Neural cell (in vitro differentiated cells): ENCODE data around the gene GSE1. TPM values are rescaled to one million over a fixed set of nuclear protein-coding genes. Genes with fewer than 3 reads are reported as not detected.

ENCODE experiments used
- H2AFZ ChIP-seq: fragments of 200-600, 300-800 bp; sonication (generic), shearing (Covaris generic); 2 replicates; pipeline ENCODE4 v1.6.0; 2014; ENCODE audit warnings: low read depth, mild to moderate bottlenecking, antibody characterized with exemption, low read length, moderate library complexity
- H3F3A ChIP-seq: fragments of 200-600 bp; shearing (Covaris generic); 2 replicates; pipeline ENCODE4 v1.6.1; 2016; ENCODE audit warnings: mild to moderate bottlenecking, moderate library complexity, mixed read lengths, antibody characterized with exemption, low read length; ENCODE audit not compliant: insufficient read depth, poor library complexity, severe bottlenecking
- H3K27ac ChIP-seq: fragments of 200-600, 300-800 bp; sonication (generic), shearing (Covaris generic); 2 replicates; pipeline ENCODE4 v1.5.1; 2014; ENCODE audit warnings: mild to moderate bottlenecking, low read length, moderate library complexity
- H3K27me3 ChIP-seq: fragments of 300-800, 200-600 bp; sonication (generic), shearing (Covaris generic); 2 replicates; pipeline ENCODE4 v1.6.0; 2014; ENCODE audit warnings: mild to moderate bottlenecking, low read depth, low read length, moderate library complexity; ENCODE audit not compliant: insufficient read depth
- H3K36me3 ChIP-seq: fragments of 300-800, 200-600 bp; sonication (generic), shearing (Covaris generic); 2 replicates; pipeline ENCODE4 v1.5.1; 2014; ENCODE audit warnings: mild to moderate bottlenecking, antibody characterized with exemption, low read length, moderate library complexity; ENCODE audit not compliant: insufficient read depth
- H3K4me2 ChIP-seq: fragments of 300-800, 200-600 bp; sonication (generic), shearing (Covaris generic); 2 replicates; pipeline ENCODE4 v1.6.0; 2014; ENCODE audit warnings: mild to moderate bottlenecking, low read length
- H3K4me3 ChIP-seq: fragments of 300-800, 200-600 bp; sonication (generic), shearing (Covaris generic); 2 replicates; pipeline ENCODE4 v1.5.1; 2014; ENCODE audit warnings: mild to moderate bottlenecking, low read length, moderate library complexity
- H3K79me2 ChIP-seq: fragments of 200-600 bp; shearing (Covaris generic); replicated peaks from 2 replicates; pipeline ENCODE4 v1.6.0; 2014; ENCODE audit warnings: mild to moderate bottlenecking, low read length, moderate library complexity; ENCODE audit not compliant: insufficient read depth
- H3K9ac ChIP-seq: fragments of 300-800, 200-600 bp; sonication (generic), shearing (Covaris generic); 2 replicates; pipeline ENCODE4 v1.6.1; 2016; ENCODE audit warnings: mild to moderate bottlenecking, low read length, mixed read lengths
- H3K9me2 ChIP-seq: fragments of 200-600 bp; shearing (Covaris generic); 2 replicates; pipeline ENCODE4 v1.6.1; 2016; ENCODE audit warnings: mild to moderate bottlenecking, low read length, mixed read lengths; ENCODE audit not compliant: insufficient read depth
- H3K9me3 ChIP-seq: fragments of 200-600, 300-800 bp; sonication (generic), shearing (Covaris generic); 2 replicates; pipeline ENCODE4 v1.6.1; 2016; ENCODE audit warnings: mild to moderate bottlenecking, mixed run types, low read length, moderate library complexity, mixed read lengths
- H4K20me1 ChIP-seq: fragments of 200-600 bp; shearing (Covaris generic); 2 replicates; pipeline ENCODE4 v1.6.1; 2016; ENCODE audit warnings: mild to moderate bottlenecking, mixed run types; ENCODE audit not compliant: insufficient read depth
- EP300 ChIP-seq: fragments of 450-650 bp; conservative IDR thresholded peaks from 2 replicates; pipeline ENCODE4 v1.6.1; 2014; ENCODE audit warnings: antibody characterized with exemption, mild to moderate bottlenecking, moderate library complexity; ENCODE audit not compliant: poor library complexity, severe bottlenecking
- EZH2 ChIP-seq: fragments of 200-600, 300-800 bp; shearing (Covaris generic), sonication (generic); IDR thresholded peaks from 2 replicates; pipeline ENCODE4 v1.6.1; 2014; ENCODE audit warnings: antibody characterized with exemption, low read length, borderline replicate concordance, mild to moderate bottlenecking; ENCODE audit not compliant: insufficient read depth, poor library complexity, severe bottlenecking
- MXI1 ChIP-seq: fragments of 450-650 bp; conservative IDR thresholded peaks from 2 replicates; pipeline ENCODE4 v1.6.1; 2014; ENCODE audit warnings: antibody characterized with exemption, mild to moderate bottlenecking; ENCODE audit not compliant: poor library complexity, severe bottlenecking
- POLR2AphosphoS5 ChIP-seq: IDR thresholded peaks from 2 replicates; pipeline ENCODE4 v1.6.1; 2012
- RAD21 ChIP-seq: fragments of 450-650 bp; conservative IDR thresholded peaks from 2 replicates; pipeline ENCODE4 v1.6.1; 2014; ENCODE audit warnings: antibody characterized with exemption, mild to moderate bottlenecking, moderate library complexity
- SMC3 ChIP-seq: fragments of 450-650 bp; conservative IDR thresholded peaks from 2 replicates; pipeline ENCODE4 v1.6.1; 2014; ENCODE audit warnings: antibody characterized with exemption, mild to moderate bottlenecking, moderate library complexity; ENCODE audit not compliant: poor library complexity
- TAF1 ChIP-seq: IDR thresholded peaks from 2 replicates; pipeline ENCODE4 v1.6.1; 2012; ENCODE audit warnings: low read depth
- polyA plus RNA-seq: library from polyadenylated mRNA; depleted of rRNA; stranded (reverse); fragments of >200 nt; gene quantifications from 2 replicates; pipeline ENCODE4 v1.2.3, GENCODE V29; 2014
- TF ChIP-seq, protein P1 (sequence below): IDR thresholded peaks from 2 replicates; pipeline ENCODE4 v1.6.1; 2012; ENCODE audit warnings: borderline replicate concordance
- TF ChIP-seq, protein P2 (sequence below): fragments of 450-650 bp; IDR thresholded peaks from 2 replicates; pipeline ENCODE4 v1.5.1; 2014; ENCODE audit warnings: antibody characterized with exemption, mild to moderate bottlenecking, moderate library complexity; ENCODE audit not compliant: poor library complexity, severe bottlenecking

Gene GSE1
- polyA plus RNA-seq, 1 donor from 2014 or later, result 35.6 TPM

DNA sequence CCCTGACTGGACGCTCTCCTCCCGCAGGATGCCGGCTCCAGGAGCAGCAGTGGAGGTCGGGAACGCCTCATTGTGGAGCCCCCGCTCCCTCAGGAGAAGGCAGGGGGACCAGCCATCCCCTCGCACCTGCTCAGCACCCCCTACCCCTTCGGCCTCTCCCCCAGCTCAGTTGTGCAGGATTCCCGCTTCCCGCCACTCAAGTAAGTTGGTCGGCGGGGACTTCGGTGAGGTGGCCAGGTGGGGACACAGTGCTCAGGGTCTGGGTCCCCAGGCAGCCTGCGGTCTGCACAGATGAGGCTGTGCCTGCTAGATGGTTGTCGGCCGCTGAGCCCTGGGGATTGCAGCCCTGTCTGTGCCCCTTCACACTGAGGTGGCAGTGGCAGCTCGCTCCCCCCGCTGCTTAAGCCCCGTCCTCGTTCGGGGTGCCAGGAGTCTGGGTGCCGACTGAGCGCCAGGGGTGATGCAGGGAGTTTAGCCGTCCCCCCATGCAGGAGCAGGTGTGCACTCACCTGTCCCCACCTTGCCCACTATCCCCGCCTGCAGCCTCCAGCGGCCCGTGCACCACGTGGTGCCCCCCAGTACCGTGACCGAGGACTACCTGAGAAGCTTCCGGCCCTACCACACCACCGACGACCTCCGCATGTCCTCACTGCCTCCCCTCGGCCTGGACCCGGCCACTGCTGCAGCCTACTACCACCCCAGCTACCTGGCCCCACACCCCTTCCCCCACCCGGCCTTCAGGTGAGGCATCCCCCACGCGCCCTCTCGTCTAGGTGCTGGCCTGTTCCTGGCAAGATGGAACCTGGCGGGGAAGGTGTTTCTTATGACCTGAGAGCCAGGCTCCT is 41.4 kb downstream of the GSE1 start:
- TF ChIP-seq RAD21 (no peak), SMC3 (no peak), EZH2 (no peak), MXI1 (no peak), EP300 (no peak), POLR2AphosphoS5 (no peak), TAF1 (no peak)
- TF ChIP-seq, protein P1, sequence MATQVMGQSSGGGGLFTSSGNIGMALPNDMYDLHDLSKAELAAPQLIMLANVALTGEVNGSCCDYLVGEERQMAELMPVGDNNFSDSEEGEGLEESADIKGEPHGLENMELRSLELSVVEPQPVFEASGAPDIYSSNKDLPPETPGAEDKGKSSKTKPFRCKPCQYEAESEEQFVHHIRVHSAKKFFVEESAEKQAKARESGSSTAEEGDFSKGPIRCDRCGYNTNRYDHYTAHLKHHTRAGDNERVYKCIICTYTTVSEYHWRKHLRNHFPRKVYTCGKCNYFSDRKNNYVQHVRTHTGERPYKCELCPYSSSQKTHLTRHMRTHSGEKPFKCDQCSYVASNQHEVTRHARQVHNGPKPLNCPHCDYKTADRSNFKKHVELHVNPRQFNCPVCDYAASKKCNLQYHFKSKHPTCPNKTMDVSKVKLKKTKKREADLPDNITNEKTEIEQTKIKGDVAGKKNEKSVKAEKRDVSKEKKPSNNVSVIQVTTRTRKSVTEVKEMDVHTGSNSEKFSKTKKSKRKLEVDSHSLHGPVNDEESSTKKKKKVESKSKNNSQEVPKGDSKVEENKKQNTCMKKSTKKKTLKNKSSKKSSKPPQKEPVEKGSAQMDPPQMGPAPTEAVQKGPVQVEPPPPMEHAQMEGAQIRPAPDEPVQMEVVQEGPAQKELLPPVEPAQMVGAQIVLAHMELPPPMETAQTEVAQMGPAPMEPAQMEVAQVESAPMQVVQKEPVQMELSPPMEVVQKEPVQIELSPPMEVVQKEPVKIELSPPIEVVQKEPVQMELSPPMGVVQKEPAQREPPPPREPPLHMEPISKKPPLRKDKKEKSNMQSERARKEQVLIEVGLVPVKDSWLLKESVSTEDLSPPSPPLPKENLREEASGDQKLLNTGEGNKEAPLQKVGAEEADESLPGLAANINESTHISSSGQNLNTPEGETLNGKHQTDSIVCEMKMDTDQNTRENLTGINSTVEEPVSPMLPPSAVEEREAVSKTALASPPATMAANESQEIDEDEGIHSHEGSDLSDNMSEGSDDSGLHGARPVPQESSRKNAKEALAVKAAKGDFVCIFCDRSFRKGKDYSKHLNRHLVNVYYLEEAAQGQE, result no peak
- TF ChIP-seq, protein P2, sequence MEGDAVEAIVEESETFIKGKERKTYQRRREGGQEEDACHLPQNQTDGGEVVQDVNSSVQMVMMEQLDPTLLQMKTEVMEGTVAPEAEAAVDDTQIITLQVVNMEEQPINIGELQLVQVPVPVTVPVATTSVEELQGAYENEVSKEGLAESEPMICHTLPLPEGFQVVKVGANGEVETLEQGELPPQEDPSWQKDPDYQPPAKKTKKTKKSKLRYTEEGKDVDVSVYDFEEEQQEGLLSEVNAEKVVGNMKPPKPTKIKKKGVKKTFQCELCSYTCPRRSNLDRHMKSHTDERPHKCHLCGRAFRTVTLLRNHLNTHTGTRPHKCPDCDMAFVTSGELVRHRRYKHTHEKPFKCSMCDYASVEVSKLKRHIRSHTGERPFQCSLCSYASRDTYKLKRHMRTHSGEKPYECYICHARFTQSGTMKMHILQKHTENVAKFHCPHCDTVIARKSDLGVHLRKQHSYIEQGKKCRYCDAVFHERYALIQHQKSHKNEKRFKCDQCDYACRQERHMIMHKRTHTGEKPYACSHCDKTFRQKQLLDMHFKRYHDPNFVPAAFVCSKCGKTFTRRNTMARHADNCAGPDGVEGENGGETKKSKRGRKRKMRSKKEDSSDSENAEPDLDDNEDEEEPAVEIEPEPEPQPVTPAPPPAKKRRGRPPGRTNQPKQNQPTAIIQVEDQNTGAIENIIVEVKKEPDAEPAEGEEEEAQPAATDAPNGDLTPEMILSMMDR, result no peak
- Histone ChIP-seq H3K4me3 (no peak overlapping the region), H3K9ac (no peak overlapping the region), H3K9me2 (no peaks in the 10 kb centered on the region), H3K36me3 (no peaks in the 10 kb centered on the region), H3K4me2 (no peak overlapping the region), H3K9me3 (no peaks in the 10 kb centered on the region), H2AFZ (no peak overlapping the region), H3K79me2 (no peaks in the 10 kb centered on the region), H3K27ac (no peak overlapping the region), H4K20me1 (no peaks in the 10 kb centered on the region), H3K27me3 (no peaks in the 10 kb centered on the region), H3F3A (no peaks in the 10 kb centered on the region)

DNA sequence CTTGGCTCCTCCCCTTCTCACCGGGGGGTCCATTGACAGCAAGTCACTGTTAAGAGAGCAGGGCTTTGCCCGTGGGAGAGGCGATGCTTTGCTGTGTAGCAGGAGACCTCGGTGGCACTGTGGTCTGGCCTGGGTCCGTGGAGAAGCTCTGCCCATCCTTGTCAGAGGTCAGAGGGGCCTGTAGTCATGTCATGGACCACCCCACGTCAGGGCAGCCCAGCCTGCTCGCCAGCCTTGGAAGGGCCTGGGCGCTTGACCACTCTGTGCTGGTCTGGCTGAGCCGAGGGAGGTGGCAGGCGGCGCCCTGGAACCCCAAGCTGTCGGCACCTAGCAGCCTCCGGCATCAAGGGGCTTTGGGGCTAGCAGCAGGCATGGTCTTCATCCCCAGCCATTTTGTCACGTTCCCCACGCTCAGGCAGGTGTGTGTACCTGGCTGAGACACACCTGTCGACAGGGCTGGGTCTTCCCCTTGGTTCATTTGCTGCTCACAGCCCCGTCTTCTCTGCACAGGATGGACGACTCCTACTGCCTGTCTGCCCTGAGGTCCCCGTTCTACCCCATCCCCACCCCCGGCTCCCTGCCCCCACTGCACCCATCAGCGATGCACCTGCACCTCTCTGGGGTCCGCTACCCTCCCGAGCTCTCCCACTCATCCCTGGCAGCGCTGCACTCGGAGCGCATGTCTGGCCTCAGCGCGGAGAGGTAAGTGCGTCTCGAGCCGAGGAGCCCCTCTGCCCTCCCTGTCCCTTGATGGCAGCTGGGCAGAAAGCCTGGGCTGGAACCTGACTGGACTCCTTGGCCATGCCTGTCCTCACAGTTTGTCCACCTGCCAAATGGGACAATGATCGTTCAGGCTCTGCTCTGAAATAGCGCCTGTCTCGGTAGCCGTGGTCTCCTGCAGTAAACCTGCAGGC is 42.4 kb downstream of the GSE1 start:
- Histone ChIP-seq H3K27me3 (no peaks in the 10 kb centered on the region), H3K9me2 (no peaks in the 10 kb centered on the region), H4K20me1 (no peaks in the 10 kb centered on the region), H3K4me3 (no peak overlapping the region), H3K9me3 (no peaks in the 10 kb centered on the region), H3K27ac (no peak overlapping the region), H2AFZ (no peak overlapping the region), H3K79me2 (no peaks in the 10 kb centered on the region), H3K36me3 (no peaks in the 10 kb centered on the region), H3F3A (no peaks in the 10 kb centered on the region), H3K9ac (no peak overlapping the region), H3K4me2 (no peak overlapping the region)
- TF ChIP-seq RAD21, result no peak
- no peak for TF ChIP-seq SMC3
- TF ChIP-seq, protein P1, result no peak
- no peak for TF ChIP-seq POLR2AphosphoS5
- TF ChIP-seq, protein P2, result no peak
- TF ChIP-seq TAF1, result no peak
- no peak for TF ChIP-seq EP300
- TF ChIP-seq MXI1, result no peak
- no peak for TF ChIP-seq EZH2
